Measurements from ENCODE around the gene PPP2R2D. TPM values are rescaled to one million over a fixed set of nuclear protein-coding genes. Genes with fewer than 3 reads are reported as not detected.
"Not testable (repeated sequence)": the region's sequence is repeated elsewhere in the genome, so short reads cannot be mapped to it uniquely, and the experiment has no call there.

The PPP2R2D gene
- total RNA-seq, 1 donor = 24.2 TPM

GRCh38 chr10:131982185-131982756, 81.5 kb downstream of the PPP2R2D start:
- TF ChIP-seq CTCF (IDR thresholded peaks at IDR 0.05; ENCODE audit: insufficient read depth, low read length) = no peak
- H3K4me3 ChIP-seq (ENCODE audit: low read depth, low read length) = peak overlapping the region; percentile 76
- no peak for DNase-seq (ENCODE audit: low read depth)

- H3K4me3 ChIP-seq (ENCODE audit: low read depth, low read length) = peak overlapping the region; percentile 76
- no peak for DNase-seq (ENCODE audit: low read depth)
- no peak for TF ChIP-seq CTCF (IDR thresholded peaks at IDR 0.05; ENCODE audit: insufficient read depth, low read length)
Measured at GRCh38 chr10:131982796-131983195, 82.0 kb downstream of the PPP2R2D start.

- TF ChIP-seq CTCF (IDR thresholded peaks at IDR 0.05; ENCODE audit: insufficient read depth, low read length) = no peak
- no peak overlapping the region for H3K4me3 ChIP-seq (ENCODE audit: low read depth, low read length)
- DNase-seq (ENCODE audit: low read depth) = peak; percentile 73
Measured at GRCh38 chr10:131983780-131984179, 83.0 kb downstream of the PPP2R2D start.

- not testable (repeated sequence) for DNase-seq (ENCODE audit: low read depth); H3K4me3 ChIP-seq (ENCODE audit: low read depth, low read length)
Measured at GRCh38 chr10:131986851-131987250, 86.0 kb downstream of the PPP2R2D start.

DNA sequence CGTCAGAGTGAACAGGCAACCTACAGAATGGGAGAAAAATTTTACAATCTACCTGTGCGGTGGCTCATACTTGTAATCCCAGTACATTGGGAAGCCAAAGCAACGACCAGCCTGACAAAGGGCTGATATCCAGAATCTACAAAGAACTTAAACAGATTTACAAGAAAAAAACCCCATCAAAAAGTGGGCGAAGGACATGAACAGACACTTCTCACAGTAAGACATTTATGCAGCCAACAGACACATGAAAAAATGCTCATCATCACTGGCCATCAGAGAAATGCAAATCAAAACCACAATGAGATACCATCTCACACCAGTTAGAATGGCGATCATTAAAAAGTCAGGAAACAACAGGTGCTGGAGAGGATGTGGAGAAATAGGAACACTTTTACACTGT, 86.5 kb downstream of the PPP2R2D start:
- not testable (repeated sequence) for H3K4me3 ChIP-seq (ENCODE audit: low read depth, low read length); DNase-seq (ENCODE audit: low read depth)

- H3K4me3 ChIP-seq (ENCODE audit: low read depth, low read length); DNase-seq (ENCODE audit: low read depth): not testable (repeated sequence)
Measured at GRCh38 chr10:131987786-131988185, 87.0 kb downstream of the PPP2R2D start.

DNA sequence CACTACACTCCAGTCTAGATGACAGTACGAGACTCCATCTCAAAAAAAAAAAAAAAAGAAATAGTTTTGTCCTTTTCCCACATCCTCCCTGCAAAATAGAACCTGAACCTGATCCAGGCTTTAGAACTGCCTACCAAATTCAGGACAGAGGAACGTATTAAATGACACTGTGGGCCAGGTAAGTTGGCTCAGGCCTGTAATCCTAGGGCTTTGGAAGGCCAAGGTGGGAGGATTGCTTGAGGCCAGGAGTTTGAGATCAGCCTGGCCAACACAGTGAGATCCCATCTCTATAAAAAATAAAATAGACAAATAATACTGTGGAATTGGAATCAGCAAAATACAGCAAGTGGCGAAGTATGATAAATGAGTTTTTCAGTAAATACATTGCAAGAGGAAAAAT, 90.9 kb downstream of the PPP2R2D start:
- H3K4me3 ChIP-seq (ENCODE audit: low read depth, low read length) = no peak overlapping the region
- no peak for TF ChIP-seq CTCF (IDR thresholded peaks at IDR 0.05; ENCODE audit: insufficient read depth, low read length)
- no peak for DNase-seq (ENCODE audit: low read depth)

GRCh38 chr10:131993275-131993674, 92.5 kb downstream of the PPP2R2D start:
- TF ChIP-seq CTCF (IDR thresholded peaks at IDR 0.05; ENCODE audit: insufficient read depth, low read length) = no peak
- no peak for DNase-seq (ENCODE audit: low read depth)
- no peak overlapping the region for H3K4me3 ChIP-seq (ENCODE audit: low read depth, low read length)

Data from fibroblast of the aortic adventitia (primary cell).